Mammary epithelial cell (primary cell): ENCODE results near the gene TMEM163.

Source experiments
- EZH2 ChIP-seq: IDR thresholded peaks from 2 replicates; pipeline ENCODE4 v1.6.1; 2012; ENCODE audit warnings: low read length, inconsistent platforms, borderline replicate concordance
- TF ChIP-seq, protein P1 (sequence below), 2 donors: IDR thresholded peaks in 1 of 2; conservative IDR thresholded peaks in 1 of 2; 2 replicates each; pipeline ENCODE4 v1.5.1; 2011 to 2012; ENCODE audit warnings: inconsistent platforms in 2 of 2, low read length in 2 of 2, mild to moderate bottlenecking in 2 of 2, control low read depth in 1 of 2, low read depth in 1 of 2; ENCODE audit not compliant: insufficient read depth in 1 of 2; ENCODE audit errors: extremely low read depth in 1 of 2

DNA sequence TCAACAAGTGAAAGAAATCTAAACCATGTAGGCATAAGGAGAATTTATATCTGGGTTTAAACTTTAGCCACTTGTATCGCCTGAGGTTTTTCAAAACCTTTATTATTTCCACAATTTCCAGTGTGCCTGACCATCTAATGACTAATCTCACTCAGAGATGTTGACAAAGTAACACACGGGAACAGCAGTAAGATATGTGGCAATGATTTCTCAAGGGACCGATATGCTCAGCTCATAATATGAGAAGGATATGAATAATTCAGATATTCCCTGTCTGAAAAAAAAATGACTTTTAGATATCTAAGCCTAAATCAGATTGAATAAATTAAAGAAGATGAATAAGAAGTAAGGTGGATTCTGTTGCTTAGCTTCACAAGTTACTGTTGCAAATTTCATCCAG, 43.5 kb downstream of the TMEM163 start:
- TF ChIP-seq, protein P1, sequence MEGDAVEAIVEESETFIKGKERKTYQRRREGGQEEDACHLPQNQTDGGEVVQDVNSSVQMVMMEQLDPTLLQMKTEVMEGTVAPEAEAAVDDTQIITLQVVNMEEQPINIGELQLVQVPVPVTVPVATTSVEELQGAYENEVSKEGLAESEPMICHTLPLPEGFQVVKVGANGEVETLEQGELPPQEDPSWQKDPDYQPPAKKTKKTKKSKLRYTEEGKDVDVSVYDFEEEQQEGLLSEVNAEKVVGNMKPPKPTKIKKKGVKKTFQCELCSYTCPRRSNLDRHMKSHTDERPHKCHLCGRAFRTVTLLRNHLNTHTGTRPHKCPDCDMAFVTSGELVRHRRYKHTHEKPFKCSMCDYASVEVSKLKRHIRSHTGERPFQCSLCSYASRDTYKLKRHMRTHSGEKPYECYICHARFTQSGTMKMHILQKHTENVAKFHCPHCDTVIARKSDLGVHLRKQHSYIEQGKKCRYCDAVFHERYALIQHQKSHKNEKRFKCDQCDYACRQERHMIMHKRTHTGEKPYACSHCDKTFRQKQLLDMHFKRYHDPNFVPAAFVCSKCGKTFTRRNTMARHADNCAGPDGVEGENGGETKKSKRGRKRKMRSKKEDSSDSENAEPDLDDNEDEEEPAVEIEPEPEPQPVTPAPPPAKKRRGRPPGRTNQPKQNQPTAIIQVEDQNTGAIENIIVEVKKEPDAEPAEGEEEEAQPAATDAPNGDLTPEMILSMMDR (conservative IDR thresholded peaks at IDR 0.05 in 1 of 2, IDR thresholded peaks at IDR 0.05 in 1 of 2; ENCODE audit: extremely low read depth in 1 of 2, insufficient read depth in 1 of 2, low read depth in 1 of 2, low read length in 2 of 2), result no peak
- TF ChIP-seq EZH2, result no peak
